Adipocyte (in vitro differentiated cells): ENCODE results near the gene CHST11.
A peak's percentile ranks its signal among the peaks of the same experiment; 100 is the strongest.

Source experiments
- DNase-seq: peaks from one replicate; pipeline ENCODE4 v3.0.0-alpha.2; 2015; ENCODE audit warnings: low read depth
- H3K27me3 ChIP-seq: replicated peaks from 2 replicates; pipeline ENCODE4 v1.7.0; 2013; ENCODE audit warnings: mild to moderate bottlenecking, low read length, moderate library complexity; ENCODE audit not compliant: control insufficient read depth, insufficient read depth
- H3K36me3 ChIP-seq: 2 replicates; pipeline ENCODE4 v1.7.0; 2013; ENCODE audit warnings: low read length, mild to moderate bottlenecking, moderate library complexity; ENCODE audit not compliant: control insufficient read depth, insufficient read depth, severe bottlenecking
- H3K4me1 ChIP-seq: 2 replicates; pipeline ENCODE4 v1.7.0; 2013; ENCODE audit warnings: mild to moderate bottlenecking, low read length, moderate library complexity; ENCODE audit not compliant: control insufficient read depth, insufficient read depth
- H3K4me3 ChIP-seq: 2 replicates; pipeline ENCODE4 v1.7.0; 2013; ENCODE audit warnings: mild to moderate bottlenecking, low read length, moderate library complexity
- H3K9ac ChIP-seq: 2 replicates; pipeline ENCODE4 v1.7.0; 2013; ENCODE audit warnings: mild to moderate bottlenecking, low read length, moderate library complexity
- H3K9me3 ChIP-seq: 2 replicates; pipeline ENCODE4 v1.7.0; 2013; ENCODE audit warnings: mild to moderate bottlenecking, low read length, moderate library complexity; ENCODE audit not compliant: control insufficient read depth

The CHST11 gene

GRCh38 chr12:104593482-104593881 is 136.7 kb downstream of the CHST11 start:
- Histone ChIP-seq H3K27me3 (no peaks in the 10 kb centered on the region), H3K9me3 (no peaks in the 10 kb centered on the region), H3K9ac (no peak overlapping the region), H3K36me3 (no peaks in the 10 kb centered on the region), H3K4me1 (peaks cover 25% of the 10 kb centered on the region), H3K4me3 (no peak overlapping the region)
- no peak for DNase-seq

DNA sequence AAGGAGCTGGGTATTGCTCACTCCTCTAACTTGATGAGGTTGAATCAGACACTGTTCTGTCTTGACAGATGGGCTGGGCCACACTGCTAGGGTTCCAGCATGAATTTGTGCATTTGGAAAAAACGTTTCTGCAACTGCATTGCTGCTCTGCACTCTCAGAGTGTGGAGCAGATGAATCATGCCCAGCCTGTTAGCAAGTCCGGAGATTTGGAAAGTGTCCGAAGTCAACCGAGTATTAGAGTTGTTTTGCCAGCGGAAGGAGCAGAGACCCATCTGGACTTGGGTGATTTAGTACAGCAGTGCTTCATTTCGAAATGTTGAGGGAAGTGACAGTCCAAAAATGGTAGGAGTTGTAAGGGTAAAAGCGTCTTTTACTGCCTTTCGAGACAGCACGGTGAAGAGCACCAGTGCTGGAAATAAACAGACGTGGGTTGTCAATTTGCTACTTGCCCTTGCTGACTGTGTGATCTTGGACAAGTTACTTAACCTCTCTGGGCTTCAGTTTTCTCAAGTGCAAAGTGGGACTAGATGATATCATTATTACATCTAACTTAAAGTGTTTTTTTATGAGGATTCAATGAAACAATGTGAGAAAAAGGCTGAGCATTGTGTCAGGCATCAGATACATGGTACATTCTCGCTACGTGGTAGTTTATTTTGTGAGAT is 139.5 kb downstream of the CHST11 start:
- Histone ChIP-seq H3K9me3 (no peaks in the 10 kb centered on the region), H3K9ac (peak overlapping the region; percentile 51), H3K36me3 (no peaks in the 10 kb centered on the region), H3K4me1 (peaks cover 36% of the 10 kb centered on the region), H3K27me3 (no peaks in the 10 kb centered on the region), H3K4me3 (peak overlapping the region; percentile 47)
- DNase-seq: peak; percentile 85

DNA sequence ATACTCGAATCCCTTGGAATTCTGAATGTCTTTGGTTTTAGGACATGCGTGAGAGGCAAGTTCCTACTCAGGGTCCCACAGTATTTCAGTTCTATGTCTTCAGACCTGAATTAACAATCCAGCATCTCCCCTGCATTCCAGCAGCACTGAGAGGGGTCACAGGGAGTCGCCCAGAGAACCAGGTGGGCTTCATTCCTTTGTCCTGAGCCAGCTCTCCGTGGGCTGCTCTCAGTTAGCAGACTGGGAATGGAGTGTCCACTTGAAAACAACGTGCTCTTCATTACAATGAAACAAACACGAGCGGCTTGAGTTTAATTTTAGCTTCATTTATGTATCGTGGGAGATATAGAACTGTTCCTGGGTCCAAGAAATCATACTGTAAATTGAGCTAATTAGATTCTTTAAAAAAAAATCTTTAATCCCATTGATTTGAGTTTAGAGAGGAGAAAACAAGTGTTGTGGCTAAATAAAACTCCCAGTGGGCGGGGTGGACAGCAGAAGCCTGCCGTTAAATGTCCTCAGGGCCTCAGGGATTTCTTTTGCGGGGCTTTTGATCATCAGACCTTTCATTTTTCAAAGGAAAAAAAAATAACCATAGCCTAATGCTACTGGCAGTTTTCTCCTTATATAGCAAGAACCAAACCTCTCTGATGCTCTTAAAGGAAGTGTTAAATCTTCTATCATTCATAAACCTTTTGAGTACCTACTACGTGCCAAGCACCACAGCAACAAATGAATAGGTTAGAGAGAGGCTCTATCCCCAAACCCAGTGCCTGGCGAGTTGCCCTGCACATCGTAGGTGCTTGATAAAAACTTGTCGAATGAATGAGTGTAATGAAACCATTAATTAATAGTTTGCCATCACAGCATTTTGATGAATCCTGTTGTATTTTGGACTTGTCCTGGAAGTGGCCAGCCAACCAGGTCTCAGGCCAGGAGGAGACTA is 140.4 kb downstream of the CHST11 start:
- Histone ChIP-seq H3K4me1 (peaks cover 41% of the 10 kb centered on the region), H3K27me3 (no peaks in the 10 kb centered on the region), H3K36me3 (no peaks in the 10 kb centered on the region), H3K4me3 (peak overlapping the region; percentile 47), H3K9ac (peak overlapping the region; percentile 51), H3K9me3 (no peaks in the 10 kb centered on the region)
- DNase-seq: peak; percentile 26

DNA sequence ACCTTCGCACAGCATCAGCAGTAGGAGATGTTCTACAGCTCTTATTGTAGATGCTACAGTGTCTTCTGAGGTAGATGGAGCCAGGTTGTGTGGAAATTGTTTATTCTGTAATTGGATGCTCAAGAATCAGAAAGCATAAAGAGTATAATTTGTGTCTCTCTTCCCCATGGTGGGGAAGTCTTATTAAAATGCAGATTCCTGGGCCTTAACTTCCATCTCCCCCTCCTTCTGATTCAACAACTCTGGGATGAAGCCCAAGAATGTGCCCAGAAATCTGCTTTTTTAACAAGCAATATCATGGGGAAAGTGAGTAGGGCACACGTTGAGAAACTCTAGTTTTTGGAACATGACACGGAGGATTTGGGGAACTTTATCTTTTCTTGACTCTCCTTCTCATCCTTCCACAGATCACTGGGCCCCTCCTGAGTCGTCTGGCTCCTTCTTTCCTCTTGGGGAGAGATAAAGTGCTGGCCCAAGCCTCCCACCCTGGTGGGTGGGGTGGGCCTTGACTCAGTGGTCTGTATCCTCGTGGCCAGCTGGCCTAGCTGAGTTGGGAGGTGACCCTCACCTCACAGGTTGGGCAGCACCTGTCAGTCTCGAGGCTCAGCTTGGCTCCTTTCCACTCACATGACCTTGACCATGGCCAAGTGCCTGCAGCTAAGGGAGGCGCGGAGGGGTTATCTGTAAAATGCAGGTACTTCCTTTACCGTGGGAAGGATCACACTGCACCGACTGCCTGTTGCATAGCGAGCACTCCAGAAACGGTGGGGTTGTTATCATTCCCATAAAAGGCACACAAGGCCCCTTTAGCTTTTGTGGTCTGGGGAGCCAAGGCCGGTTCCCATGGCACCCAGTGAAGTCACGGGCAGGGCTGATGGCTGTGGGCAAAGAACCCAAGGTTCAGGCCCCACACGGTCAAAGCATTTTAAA is 141.9 kb downstream of the CHST11 start:
- Histone ChIP-seq H3K9me3 (no peaks in the 10 kb centered on the region), H3K4me1 (peaks cover 47% of the 10 kb centered on the region), H3K4me3 (no peak overlapping the region), H3K36me3 (no peaks in the 10 kb centered on the region), H3K9ac (no peak overlapping the region), H3K27me3 (no peaks in the 10 kb centered on the region)
- no peak for DNase-seq

DNA sequence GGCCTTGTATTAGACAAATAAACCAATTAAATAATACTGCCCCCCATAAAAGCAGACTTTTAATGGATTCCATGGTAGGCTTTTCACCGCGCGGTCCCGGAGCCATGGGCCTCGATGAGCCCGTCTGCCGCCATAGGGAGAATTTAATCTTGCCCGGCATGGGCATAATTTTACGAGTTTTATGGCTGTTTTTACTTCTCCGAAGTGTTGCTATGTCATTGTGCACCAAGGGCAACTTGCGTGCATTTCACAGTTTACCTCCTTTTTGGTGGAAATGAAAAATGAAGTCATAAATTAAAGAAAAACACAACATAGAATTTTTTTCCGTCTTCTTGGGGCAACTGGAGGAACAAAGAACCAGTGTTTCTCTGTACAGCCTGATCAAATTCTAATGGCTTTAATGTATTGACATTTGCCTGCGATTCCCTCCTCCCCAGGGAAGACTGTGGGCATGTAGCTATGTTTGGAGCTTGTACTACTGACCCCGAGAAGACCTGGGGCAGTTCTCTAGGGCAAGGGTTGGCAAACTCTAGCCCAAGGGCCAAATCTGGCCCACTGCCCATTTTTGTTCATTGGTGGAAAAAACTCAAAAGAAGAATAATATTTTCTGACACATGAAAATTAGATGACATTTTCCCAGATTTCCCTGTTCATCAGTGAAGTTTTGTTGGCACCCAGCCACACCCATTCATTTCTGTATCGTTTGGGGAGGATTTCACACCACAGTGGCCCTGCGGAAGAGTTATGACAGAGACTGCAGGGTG is 142.7 kb downstream of the CHST11 start:
- peaks cover 55% of the 10 kb centered on the region for H3K4me1 ChIP-seq
- H3K9ac ChIP-seq: no peak overlapping the region
- H3K36me3 ChIP-seq: no peaks in the 10 kb centered on the region
- DNase-seq: no peak
- no peak overlapping the region for H3K4me3 ChIP-seq
- H3K9me3 ChIP-seq: no peaks in the 10 kb centered on the region
- H3K27me3 ChIP-seq: no peaks in the 10 kb centered on the region

DNA sequence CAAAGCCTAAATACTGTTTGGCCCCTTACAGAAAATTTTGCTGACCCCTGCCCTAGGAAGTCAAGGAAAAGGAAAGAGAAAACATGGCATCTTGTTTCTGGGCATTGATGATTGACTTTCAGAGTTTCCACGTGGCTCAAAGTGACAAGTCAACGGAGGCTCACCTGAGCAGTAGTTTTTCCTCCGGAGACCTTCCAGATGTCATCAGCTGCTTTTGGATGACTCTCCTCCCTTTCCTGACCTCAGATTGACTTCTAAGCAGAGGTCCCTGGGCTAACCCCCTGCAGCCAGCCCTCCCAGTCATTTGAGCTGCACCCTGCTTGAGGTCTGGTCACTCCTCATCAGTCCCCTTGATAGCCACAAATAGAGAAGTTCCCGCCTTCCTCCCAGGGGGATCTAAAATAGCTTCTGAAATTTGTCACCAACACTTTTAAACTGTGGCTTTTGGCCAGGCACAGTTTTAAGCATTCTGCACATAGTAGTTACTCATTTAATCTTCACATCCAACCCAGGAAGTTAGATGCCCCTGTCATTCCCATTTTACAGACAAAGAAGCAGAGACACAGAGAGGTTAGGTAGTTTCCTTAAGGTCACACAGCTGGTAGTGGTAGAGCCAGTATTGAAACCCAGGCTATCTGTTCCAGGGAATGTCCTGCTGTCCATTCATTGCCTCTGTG is 143.4 kb downstream of the CHST11 start:
- Histone ChIP-seq H3K4me3 (no peak overlapping the region), H3K27me3 (no peaks in the 10 kb centered on the region), H3K4me1 (peaks cover 62% of the 10 kb centered on the region), H3K36me3 (no peaks in the 10 kb centered on the region), H3K9me3 (no peaks in the 10 kb centered on the region), H3K9ac (no peak overlapping the region)
- no peak for DNase-seq

DNA sequence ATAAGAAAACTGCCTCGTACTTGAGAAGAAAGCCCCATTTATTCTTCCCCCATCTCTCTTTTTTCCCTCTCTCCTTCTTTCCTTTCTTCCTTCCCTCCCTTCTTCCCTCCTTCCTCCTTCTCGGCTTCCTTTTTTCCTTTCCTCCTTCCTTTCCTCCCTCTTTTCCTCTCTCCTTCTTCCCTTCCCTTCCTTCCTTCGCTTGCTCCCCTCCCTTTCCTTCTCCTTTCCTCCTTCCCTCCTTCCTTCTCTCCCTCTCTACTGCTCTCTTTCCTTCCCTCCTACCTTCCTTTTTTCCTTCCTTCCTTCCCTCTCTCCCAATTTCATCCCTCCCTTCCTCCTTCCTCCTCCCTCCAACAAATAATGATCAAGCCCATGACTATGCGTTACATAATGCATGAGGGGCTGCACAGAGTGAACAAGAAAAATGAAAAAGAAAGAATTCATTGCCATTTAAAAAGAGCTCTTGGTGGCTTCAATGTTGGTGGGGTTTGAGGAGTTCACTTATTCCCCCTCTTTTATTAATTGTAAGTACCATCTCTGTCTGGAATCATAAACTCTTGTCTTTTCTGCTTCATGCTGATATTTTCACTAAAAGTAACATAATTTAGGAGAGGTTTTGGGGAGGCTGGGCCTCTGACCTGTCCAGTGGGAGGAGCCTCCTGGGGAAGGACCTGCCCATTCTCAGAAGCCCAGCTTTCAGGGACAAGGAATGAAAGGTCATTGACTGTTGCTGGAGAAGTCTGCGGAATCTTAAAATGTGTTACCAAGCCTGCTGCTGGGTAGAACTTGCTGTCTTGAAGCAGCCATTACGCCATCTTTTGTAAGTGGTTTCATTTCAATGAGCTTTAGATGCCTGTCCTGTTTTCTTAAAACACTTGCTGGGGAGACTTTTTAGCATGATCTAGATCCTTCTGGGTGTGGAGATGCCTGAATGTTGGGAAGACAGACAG is 144.3 kb downstream of the CHST11 start:
- Histone ChIP-seq H3K4me3 (no peak overlapping the region), H3K9ac (no peak overlapping the region), H3K4me1 (peaks cover 59% of the 10 kb centered on the region), H3K36me3 (no peaks in the 10 kb centered on the region), H3K27me3 (no peaks in the 10 kb centered on the region), H3K9me3 (no peaks in the 10 kb centered on the region)
- DNase-seq: peak; percentile 29

DNA sequence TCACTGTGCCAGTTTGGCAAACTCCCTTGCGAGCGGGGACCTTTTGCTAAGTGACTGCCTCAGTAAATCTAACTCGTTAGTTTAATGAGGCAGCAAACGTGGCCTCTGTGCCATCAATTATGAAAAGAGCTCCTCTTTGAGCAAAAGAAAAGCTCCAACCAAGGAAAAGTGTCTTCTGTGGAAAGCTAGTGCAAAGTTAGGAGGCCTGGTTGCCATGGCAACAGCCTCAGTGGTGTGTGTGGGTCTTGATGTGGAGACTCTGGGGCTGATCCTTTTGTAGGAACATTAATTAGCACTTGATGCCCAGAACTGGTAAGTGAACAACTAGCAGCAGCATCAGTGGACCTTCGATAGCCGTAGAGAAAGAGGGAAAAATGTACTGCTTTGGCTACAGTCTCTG is 145.7 kb downstream of the CHST11 start:
- no peak overlapping the region for H3K9ac ChIP-seq
- peaks cover 56% of the 10 kb centered on the region for H3K4me1 ChIP-seq
- H3K27me3 ChIP-seq: no peaks in the 10 kb centered on the region
- H3K4me3 ChIP-seq: no peak overlapping the region
- no peaks in the 10 kb centered on the region for H3K36me3 ChIP-seq
- DNase-seq: no peak
- no peaks in the 10 kb centered on the region for H3K9me3 ChIP-seq

- no peak overlapping the region for H3K9ac ChIP-seq
- no peaks in the 10 kb centered on the region for H3K9me3 ChIP-seq
- H3K27me3 ChIP-seq: no peaks in the 10 kb centered on the region
- H3K4me1 ChIP-seq: peaks cover 56% of the 10 kb centered on the region
- H3K36me3 ChIP-seq: no peaks in the 10 kb centered on the region
- H3K4me3 ChIP-seq: no peak overlapping the region
- no peak for DNase-seq
Observed at GRCh38 chr12:104602896-104603295, 146.1 kb downstream of the CHST11 start.
